Adrenal gland (tissue), 5 donors: ENCODE results near the gene TAF12.

Source experiments
- POLR2A ChIP-seq, 2 donors: fragments of 450-650 bp; IDR thresholded peaks; one replicate each; pipeline ENCODE4 v1.6.1; 2017; ENCODE audit warnings: antibody characterized with exemption in 2 of 2, mild to moderate bottlenecking in 2 of 2, moderate library complexity in 1 of 2
- TF ChIP-seq, protein P1 (sequence below), 6 experiments: fragments of 450-650 bp in 4 of 6; fragments of 200-600 bp in 2 of 6; sonication (generic) in 1 of 6; IDR thresholded peaks; 1 replicate in 5 of 6; 2 replicates in 1 of 6; pipeline versions ENCODE4 v1.5.1 to v1.8.0; 2016 to 2021; ENCODE audit warnings: antibody characterized with exemption in 6 of 6, mild to moderate bottlenecking in 2 of 6, moderate library complexity in 1 of 6
- donor health status: DM: no; HTN: no; CAD: no.

DNA sequence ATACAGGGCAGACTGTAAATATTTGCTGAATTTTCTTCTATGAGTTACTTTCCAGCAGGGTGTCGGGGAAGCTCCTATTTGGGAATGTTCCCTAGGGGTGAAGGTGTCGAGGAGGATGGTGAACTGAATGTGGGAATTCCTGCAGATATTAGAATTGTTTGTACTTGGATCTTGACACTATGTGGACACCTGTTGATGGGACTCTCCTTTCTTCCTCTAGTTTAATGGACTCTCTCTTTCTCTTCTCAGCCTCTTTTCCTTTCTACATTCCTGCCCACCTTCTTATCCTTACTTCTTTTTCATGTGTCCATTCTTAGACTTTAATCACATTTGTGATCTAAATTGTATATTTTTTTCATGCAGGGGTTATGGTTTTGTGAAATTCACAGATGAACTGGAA lies 75.9 kb downstream of the TAF12 start:
- no peak for TF ChIP-seq POLR2A (IDR thresholded peaks at IDR 0.05)
- TF ChIP-seq, protein P1, sequence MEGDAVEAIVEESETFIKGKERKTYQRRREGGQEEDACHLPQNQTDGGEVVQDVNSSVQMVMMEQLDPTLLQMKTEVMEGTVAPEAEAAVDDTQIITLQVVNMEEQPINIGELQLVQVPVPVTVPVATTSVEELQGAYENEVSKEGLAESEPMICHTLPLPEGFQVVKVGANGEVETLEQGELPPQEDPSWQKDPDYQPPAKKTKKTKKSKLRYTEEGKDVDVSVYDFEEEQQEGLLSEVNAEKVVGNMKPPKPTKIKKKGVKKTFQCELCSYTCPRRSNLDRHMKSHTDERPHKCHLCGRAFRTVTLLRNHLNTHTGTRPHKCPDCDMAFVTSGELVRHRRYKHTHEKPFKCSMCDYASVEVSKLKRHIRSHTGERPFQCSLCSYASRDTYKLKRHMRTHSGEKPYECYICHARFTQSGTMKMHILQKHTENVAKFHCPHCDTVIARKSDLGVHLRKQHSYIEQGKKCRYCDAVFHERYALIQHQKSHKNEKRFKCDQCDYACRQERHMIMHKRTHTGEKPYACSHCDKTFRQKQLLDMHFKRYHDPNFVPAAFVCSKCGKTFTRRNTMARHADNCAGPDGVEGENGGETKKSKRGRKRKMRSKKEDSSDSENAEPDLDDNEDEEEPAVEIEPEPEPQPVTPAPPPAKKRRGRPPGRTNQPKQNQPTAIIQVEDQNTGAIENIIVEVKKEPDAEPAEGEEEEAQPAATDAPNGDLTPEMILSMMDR (IDR thresholded peaks at IDR 0.05): no peak
